Neural cell (in vitro differentiated cells): ENCODE results near the gene SLC4A2. TPM values are rescaled to one million over a fixed set of nuclear protein-coding genes. Genes with fewer than 3 reads are reported as not detected.

Experiments used
- H2AFZ ChIP-seq: fragments of 200-600, 300-800 bp; sonication (generic), shearing (Covaris generic); 2 replicates; pipeline ENCODE4 v1.6.0; 2014; ENCODE audit warnings: low read depth, mild to moderate bottlenecking, antibody characterized with exemption, low read length, moderate library complexity
- H3F3A ChIP-seq: fragments of 200-600 bp; shearing (Covaris generic); 2 replicates; pipeline ENCODE4 v1.6.1; 2016; ENCODE audit warnings: mild to moderate bottlenecking, moderate library complexity, mixed read lengths, antibody characterized with exemption, low read length; ENCODE audit not compliant: insufficient read depth, poor library complexity, severe bottlenecking
- H3K27ac ChIP-seq: fragments of 200-600, 300-800 bp; sonication (generic), shearing (Covaris generic); 2 replicates; pipeline ENCODE4 v1.5.1; 2014; ENCODE audit warnings: mild to moderate bottlenecking, low read length, moderate library complexity
- H3K27me3 ChIP-seq: fragments of 300-800, 200-600 bp; sonication (generic), shearing (Covaris generic); 2 replicates; pipeline ENCODE4 v1.6.0; 2014; ENCODE audit warnings: mild to moderate bottlenecking, low read depth, low read length, moderate library complexity; ENCODE audit not compliant: insufficient read depth
- H3K36me3 ChIP-seq: fragments of 300-800, 200-600 bp; sonication (generic), shearing (Covaris generic); 2 replicates; pipeline ENCODE4 v1.5.1; 2014; ENCODE audit warnings: mild to moderate bottlenecking, antibody characterized with exemption, low read length, moderate library complexity; ENCODE audit not compliant: insufficient read depth
- H3K4me2 ChIP-seq: fragments of 300-800, 200-600 bp; sonication (generic), shearing (Covaris generic); 2 replicates; pipeline ENCODE4 v1.6.0; 2014; ENCODE audit warnings: mild to moderate bottlenecking, low read length
- H3K4me3 ChIP-seq: fragments of 300-800, 200-600 bp; sonication (generic), shearing (Covaris generic); 2 replicates; pipeline ENCODE4 v1.5.1; 2014; ENCODE audit warnings: mild to moderate bottlenecking, low read length, moderate library complexity
- H3K79me2 ChIP-seq: fragments of 200-600 bp; shearing (Covaris generic); replicated peaks from 2 replicates; pipeline ENCODE4 v1.6.0; 2014; ENCODE audit warnings: mild to moderate bottlenecking, low read length, moderate library complexity; ENCODE audit not compliant: insufficient read depth
- H3K9ac ChIP-seq: fragments of 300-800, 200-600 bp; sonication (generic), shearing (Covaris generic); 2 replicates; pipeline ENCODE4 v1.6.1; 2016; ENCODE audit warnings: mild to moderate bottlenecking, low read length, mixed read lengths
- H3K9me2 ChIP-seq: fragments of 200-600 bp; shearing (Covaris generic); 2 replicates; pipeline ENCODE4 v1.6.1; 2016; ENCODE audit warnings: mild to moderate bottlenecking, low read length, mixed read lengths; ENCODE audit not compliant: insufficient read depth
- H3K9me3 ChIP-seq: fragments of 200-600, 300-800 bp; sonication (generic), shearing (Covaris generic); 2 replicates; pipeline ENCODE4 v1.6.1; 2016; ENCODE audit warnings: mild to moderate bottlenecking, mixed run types, low read length, moderate library complexity, mixed read lengths
- H4K20me1 ChIP-seq: fragments of 200-600 bp; shearing (Covaris generic); 2 replicates; pipeline ENCODE4 v1.6.1; 2016; ENCODE audit warnings: mild to moderate bottlenecking, mixed run types; ENCODE audit not compliant: insufficient read depth
- CTCF ChIP-seq: fragments of 450-650 bp; IDR thresholded peaks from 2 replicates; pipeline ENCODE4 v1.5.1; 2014; ENCODE audit warnings: antibody characterized with exemption, mild to moderate bottlenecking, moderate library complexity; ENCODE audit not compliant: poor library complexity, severe bottlenecking
- EP300 ChIP-seq: fragments of 450-650 bp; conservative IDR thresholded peaks from 2 replicates; pipeline ENCODE4 v1.6.1; 2014; ENCODE audit warnings: antibody characterized with exemption, mild to moderate bottlenecking, moderate library complexity; ENCODE audit not compliant: poor library complexity, severe bottlenecking
- EZH2 ChIP-seq: fragments of 200-600, 300-800 bp; shearing (Covaris generic), sonication (generic); IDR thresholded peaks from 2 replicates; pipeline ENCODE4 v1.6.1; 2014; ENCODE audit warnings: antibody characterized with exemption, low read length, borderline replicate concordance, mild to moderate bottlenecking; ENCODE audit not compliant: insufficient read depth, poor library complexity, severe bottlenecking
- MXI1 ChIP-seq: fragments of 450-650 bp; conservative IDR thresholded peaks from 2 replicates; pipeline ENCODE4 v1.6.1; 2014; ENCODE audit warnings: antibody characterized with exemption, mild to moderate bottlenecking; ENCODE audit not compliant: poor library complexity, severe bottlenecking
- POLR2AphosphoS5 ChIP-seq: IDR thresholded peaks from 2 replicates; pipeline ENCODE4 v1.6.1; 2012
- RAD21 ChIP-seq: fragments of 450-650 bp; conservative IDR thresholded peaks from 2 replicates; pipeline ENCODE4 v1.6.1; 2014; ENCODE audit warnings: antibody characterized with exemption, mild to moderate bottlenecking, moderate library complexity
- SMC3 ChIP-seq: fragments of 450-650 bp; conservative IDR thresholded peaks from 2 replicates; pipeline ENCODE4 v1.6.1; 2014; ENCODE audit warnings: antibody characterized with exemption, mild to moderate bottlenecking, moderate library complexity; ENCODE audit not compliant: poor library complexity
- TAF1 ChIP-seq: IDR thresholded peaks from 2 replicates; pipeline ENCODE4 v1.6.1; 2012; ENCODE audit warnings: low read depth
- polyA plus RNA-seq: library from polyadenylated mRNA; depleted of rRNA; stranded (reverse); fragments of >200 nt; gene quantifications from 2 replicates; pipeline ENCODE4 v1.2.3, GENCODE V29; 2014
- TF ChIP-seq, protein P1 (sequence below): IDR thresholded peaks from 2 replicates; pipeline ENCODE4 v1.6.1; 2012; ENCODE audit warnings: borderline replicate concordance

The SLC4A2 gene
- polyA plus RNA-seq, 1 donor from 2014 or later, result 2.4 TPM

DNA sequence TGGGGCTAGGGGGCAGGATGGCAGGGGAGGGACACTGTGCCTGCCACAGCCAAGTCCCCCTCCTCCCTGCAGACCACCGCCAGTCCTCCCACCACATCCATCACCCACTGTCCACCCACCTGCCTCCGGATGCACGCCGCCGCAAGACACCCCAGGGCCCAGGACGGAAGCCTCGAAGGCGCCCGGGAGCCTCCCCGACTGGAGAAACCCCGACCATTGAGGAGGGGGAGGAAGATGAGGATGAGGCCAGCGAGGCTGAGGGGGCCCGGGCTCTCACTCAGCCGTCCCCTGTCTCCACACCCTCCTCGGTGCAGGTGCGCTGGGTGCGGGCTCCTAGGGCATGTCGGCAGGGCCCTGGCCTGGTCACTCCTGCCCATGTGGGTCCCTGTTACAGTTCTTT is 5.1 kb downstream of the SLC4A2 start:
- H3K9ac ChIP-seq, result no peak overlapping the region
- peaks cover 7% of the 10 kb centered on the region for H3K27me3 ChIP-seq
- no peak overlapping the region for H3K4me2 ChIP-seq
- no peaks in the 10 kb centered on the region for H3K9me3 ChIP-seq
- H3K4me3 ChIP-seq, result no peak overlapping the region
- no peak overlapping the region for H2AFZ ChIP-seq
- H3K36me3 ChIP-seq, result no peaks in the 10 kb centered on the region
- no peaks in the 10 kb centered on the region for H3F3A ChIP-seq
- no peak overlapping the region for H3K27ac ChIP-seq
- H3K79me2 ChIP-seq, result no peaks in the 10 kb centered on the region
- TF ChIP-seq EP300, result no peak
- no peak for TF ChIP-seq EZH2
- TF ChIP-seq SMC3, result no peak
- H4K20me1 ChIP-seq, result no peaks in the 10 kb centered on the region
- H3K9me2 ChIP-seq, result no peaks in the 10 kb centered on the region

GRCh38 chr7:151064993-151065392 is 5.6 kb downstream of the SLC4A2 start:
- H3K36me3 ChIP-seq, result no peaks in the 10 kb centered on the region
- no peak for TF ChIP-seq EZH2
- no peak for TF ChIP-seq TAF1
- TF ChIP-seq POLR2AphosphoS5, result no peak
- H3K79me2 ChIP-seq, result no peaks in the 10 kb centered on the region

GRCh38 chr7:151065516-151065915 is 6.1 kb downstream of the SLC4A2 start:
- peaks cover under 1% of the 10 kb centered on the region for H3K27me3 ChIP-seq
- H3K9me3 ChIP-seq, result no peaks in the 10 kb centered on the region
- no peaks in the 10 kb centered on the region for H3F3A ChIP-seq
- H3K36me3 ChIP-seq, result no peaks in the 10 kb centered on the region
- no peak overlapping the region for H3K27ac ChIP-seq
- no peak overlapping the region for H3K9ac ChIP-seq
- no peak overlapping the region for H3K4me3 ChIP-seq
- TF ChIP-seq POLR2AphosphoS5 (no peak), EZH2 (no peak), TAF1 (no peak), SMC3 (no peak), RAD21 (no peak), MXI1 (no peak), CTCF (no peak), EP300 (no peak)
- TF ChIP-seq, protein P1, sequence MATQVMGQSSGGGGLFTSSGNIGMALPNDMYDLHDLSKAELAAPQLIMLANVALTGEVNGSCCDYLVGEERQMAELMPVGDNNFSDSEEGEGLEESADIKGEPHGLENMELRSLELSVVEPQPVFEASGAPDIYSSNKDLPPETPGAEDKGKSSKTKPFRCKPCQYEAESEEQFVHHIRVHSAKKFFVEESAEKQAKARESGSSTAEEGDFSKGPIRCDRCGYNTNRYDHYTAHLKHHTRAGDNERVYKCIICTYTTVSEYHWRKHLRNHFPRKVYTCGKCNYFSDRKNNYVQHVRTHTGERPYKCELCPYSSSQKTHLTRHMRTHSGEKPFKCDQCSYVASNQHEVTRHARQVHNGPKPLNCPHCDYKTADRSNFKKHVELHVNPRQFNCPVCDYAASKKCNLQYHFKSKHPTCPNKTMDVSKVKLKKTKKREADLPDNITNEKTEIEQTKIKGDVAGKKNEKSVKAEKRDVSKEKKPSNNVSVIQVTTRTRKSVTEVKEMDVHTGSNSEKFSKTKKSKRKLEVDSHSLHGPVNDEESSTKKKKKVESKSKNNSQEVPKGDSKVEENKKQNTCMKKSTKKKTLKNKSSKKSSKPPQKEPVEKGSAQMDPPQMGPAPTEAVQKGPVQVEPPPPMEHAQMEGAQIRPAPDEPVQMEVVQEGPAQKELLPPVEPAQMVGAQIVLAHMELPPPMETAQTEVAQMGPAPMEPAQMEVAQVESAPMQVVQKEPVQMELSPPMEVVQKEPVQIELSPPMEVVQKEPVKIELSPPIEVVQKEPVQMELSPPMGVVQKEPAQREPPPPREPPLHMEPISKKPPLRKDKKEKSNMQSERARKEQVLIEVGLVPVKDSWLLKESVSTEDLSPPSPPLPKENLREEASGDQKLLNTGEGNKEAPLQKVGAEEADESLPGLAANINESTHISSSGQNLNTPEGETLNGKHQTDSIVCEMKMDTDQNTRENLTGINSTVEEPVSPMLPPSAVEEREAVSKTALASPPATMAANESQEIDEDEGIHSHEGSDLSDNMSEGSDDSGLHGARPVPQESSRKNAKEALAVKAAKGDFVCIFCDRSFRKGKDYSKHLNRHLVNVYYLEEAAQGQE, result no peak
- no peaks in the 10 kb centered on the region for H4K20me1 ChIP-seq
- H3K4me2 ChIP-seq, result no peak overlapping the region
- no peaks in the 10 kb centered on the region for H3K9me2 ChIP-seq
- no peak overlapping the region for H2AFZ ChIP-seq
- no peaks in the 10 kb centered on the region for H3K79me2 ChIP-seq

More at GRCh38 chr7:151064993-151065392, 5.6 kb downstream of the SLC4A2 start:
- no peak overlapping the region for H3K27ac ChIP-seq
- no peak overlapping the region for H3K4me3 ChIP-seq
- H3K9ac ChIP-seq, result no peak overlapping the region
- no peaks in the 10 kb centered on the region for H3F3A ChIP-seq
- no peak overlapping the region for H2AFZ ChIP-seq
- no peaks in the 10 kb centered on the region for H4K20me1 ChIP-seq
- H3K9me2 ChIP-seq, result no peaks in the 10 kb centered on the region
- no peak overlapping the region for H3K4me2 ChIP-seq
- H3K9me3 ChIP-seq, result no peaks in the 10 kb centered on the region
- H3K27me3 ChIP-seq, result peaks cover 5% of the 10 kb centered on the region
